ENCODE measurements around the gene ELOVL6.
"Not testable (repeated sequence)": the region's sequence is repeated elsewhere in the genome, so short reads cannot be mapped to it uniquely, and the experiment has no call there.

The ELOVL6 gene

GRCh38 chr4:110119880-110120279 is 78.5 kb downstream of the ELOVL6 start:
- no peak for FAIRE-seq

- FAIRE-seq = no peak
Observed at GRCh38 chr4:110119337-110119736, 79.1 kb downstream of the ELOVL6 start.

DNA sequence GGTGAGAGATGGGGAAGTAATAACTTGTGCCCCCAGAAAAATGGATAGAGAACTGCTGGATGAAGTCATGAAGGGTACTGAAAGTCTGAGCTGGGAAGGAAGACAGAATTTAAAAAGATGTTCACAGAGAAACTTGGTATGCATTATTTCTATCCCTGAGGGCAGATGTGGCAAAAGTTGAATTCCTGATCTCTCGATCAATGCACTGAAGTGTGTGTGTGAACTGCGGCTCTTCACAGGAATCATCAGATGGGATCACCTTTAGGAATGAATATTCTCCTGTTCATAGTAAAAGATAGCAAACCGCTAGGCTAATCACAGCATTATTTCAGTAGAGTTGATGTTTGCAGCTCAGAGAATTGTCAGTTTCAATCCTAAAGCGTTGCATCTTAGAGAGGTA is 86.4 kb downstream of the ELOVL6 start:
- FAIRE-seq = no peak

- no peak for FAIRE-seq
Observed at GRCh38 chr4:110109455-110109854, 89.0 kb downstream of the ELOVL6 start.

DNA sequence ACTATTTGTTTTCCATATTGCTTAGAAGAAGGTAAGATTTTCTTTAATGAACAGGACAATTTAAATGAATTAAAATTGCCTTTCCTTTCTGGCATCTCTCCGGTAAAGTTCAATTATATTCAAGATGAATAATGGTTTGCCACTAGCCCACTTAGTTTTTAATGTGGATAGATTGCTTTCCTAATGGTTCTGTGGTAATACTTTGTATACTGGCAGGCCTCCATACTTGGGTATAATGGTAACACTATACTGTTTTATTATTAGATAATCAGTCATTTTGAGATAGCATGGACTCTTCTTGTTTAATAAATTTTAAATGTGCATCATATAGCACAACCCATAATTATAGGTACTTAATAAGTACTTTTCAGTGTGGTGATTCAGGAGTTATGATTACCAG is 89.5 kb downstream of the ELOVL6 start:
- no peak for FAIRE-seq

GRCh38 chr4:110108422-110108821 is 90.0 kb downstream of the ELOVL6 start:
- FAIRE-seq = no peak

- no peak for FAIRE-seq
Observed at GRCh38 chr4:110107866-110108265, 90.5 kb downstream of the ELOVL6 start.

DNA sequence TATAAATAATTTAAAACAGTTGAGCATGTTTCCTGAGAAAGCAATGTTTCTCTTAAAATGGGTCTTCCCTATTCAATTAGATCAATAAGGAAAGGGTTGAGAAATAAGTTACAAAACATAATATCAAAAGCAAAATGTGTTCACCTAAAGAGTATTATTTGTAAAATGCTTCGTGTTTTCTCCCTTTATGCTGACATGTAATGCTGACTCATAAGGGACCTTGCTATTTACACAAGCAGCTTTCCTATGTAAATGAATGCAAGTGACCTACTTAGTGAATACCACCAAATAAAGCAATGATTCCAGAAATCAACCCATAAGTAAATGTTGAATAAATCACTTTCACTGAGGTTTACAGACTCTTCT is 91.5 kb downstream of the ELOVL6 start:
- no peak for FAIRE-seq

DNA sequence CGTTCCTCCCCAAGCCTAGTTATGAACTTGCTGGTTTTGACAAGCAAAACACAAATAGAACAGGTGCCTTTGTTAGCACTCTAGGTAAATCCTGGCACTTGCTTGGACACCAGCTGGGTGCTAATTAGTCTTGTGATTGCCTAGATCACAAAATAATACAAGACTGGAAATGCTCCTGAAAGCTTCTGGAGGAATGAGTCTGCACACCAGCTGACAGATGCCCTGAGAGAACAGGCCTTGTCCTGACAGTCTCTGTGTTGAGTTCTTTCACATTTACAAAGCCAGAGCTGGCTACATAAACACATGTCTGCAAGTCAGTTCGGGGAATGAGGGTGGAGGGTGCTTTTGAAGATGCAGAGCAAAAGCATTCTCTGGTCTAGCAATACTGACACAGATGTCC is 93.8 kb downstream of the ELOVL6 start:
- no peak for FAIRE-seq

- FAIRE-seq = no peak
Observed at GRCh38 chr4:110099638-110100037, 98.8 kb downstream of the ELOVL6 start.

GRCh38 chr4:110096405-110096804 is 102.0 kb downstream of the ELOVL6 start:
- no peak for FAIRE-seq

DNA sequence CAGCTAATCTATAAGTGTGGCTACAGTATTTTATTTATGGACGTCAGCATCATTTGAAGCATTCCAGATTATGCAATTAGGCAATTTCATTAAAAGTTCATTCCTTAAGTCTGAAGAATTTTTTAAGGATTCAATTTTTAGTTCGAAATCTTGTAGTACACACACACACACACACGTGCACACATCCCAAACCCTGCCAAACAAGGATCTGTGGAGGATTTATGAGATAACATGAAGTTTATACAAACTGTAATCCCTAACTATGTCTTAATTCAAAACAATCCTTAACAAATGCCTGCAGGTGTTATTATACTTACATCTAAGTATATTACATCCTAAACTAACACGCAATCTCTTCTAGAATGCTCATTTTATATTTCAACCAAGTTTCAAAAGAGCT is 105.8 kb downstream of the ELOVL6 start:
- FAIRE-seq = no peak

- FAIRE-seq = no peak
Observed at GRCh38 chr4:110091434-110092140, 106.8 kb downstream of the ELOVL6 start.

GRCh38 chr4:110088670-110089069 is 109.7 kb downstream of the ELOVL6 start:
- no peak for FAIRE-seq

GRCh38 chr4:110087070-110087708 is 111.2 kb downstream of the ELOVL6 start:
- no peak for FAIRE-seq

DNA sequence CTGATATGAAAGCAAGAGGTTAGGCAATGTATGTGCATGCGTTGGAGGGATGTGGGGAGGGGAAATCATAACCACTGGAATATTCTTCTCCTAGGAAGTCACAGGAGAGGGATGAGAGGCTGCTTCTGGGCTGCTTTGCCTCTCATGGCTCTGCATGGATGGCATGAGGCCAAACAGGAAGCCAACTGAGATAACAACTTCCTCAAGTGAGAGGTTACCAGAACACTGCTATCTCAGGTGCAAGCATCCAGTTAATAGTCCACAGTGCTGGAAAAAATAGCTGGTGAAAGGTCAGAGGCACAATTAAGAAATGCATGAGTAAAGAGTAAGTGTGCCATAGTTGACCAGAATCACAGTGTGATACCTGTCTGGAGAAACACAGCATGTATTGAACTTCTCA is 113.3 kb downstream of the ELOVL6 start:
- FAIRE-seq = no peak

GRCh38 chr4:110084154-110084553 is 114.3 kb downstream of the ELOVL6 start:
- FAIRE-seq = peak; percentile 97

GRCh38 chr4:110078148-110078547 is 120.3 kb downstream of the ELOVL6 start:
- not testable (repeated sequence) for FAIRE-seq

DNA sequence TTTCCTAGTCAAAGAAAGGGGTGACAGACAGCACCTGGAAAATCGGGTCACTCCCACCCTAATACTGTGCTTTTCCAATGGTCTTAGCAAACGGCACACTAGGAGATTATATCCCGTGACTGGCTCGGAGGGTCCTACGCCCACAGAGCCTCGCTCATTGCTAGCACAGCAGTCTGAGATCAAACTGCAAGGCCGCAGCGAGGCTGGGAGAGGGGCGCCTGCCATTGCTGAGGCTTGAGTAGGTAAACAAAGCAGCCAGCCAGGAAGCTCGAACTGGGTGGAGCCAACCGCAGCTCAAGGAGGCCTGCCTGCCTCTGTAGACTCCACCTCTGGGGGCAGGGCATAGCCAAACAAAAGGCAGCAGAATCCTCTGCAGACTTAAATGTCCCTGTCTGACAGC is 121.6 kb downstream of the ELOVL6 start:
- not testable (repeated sequence) for FAIRE-seq

DNA sequence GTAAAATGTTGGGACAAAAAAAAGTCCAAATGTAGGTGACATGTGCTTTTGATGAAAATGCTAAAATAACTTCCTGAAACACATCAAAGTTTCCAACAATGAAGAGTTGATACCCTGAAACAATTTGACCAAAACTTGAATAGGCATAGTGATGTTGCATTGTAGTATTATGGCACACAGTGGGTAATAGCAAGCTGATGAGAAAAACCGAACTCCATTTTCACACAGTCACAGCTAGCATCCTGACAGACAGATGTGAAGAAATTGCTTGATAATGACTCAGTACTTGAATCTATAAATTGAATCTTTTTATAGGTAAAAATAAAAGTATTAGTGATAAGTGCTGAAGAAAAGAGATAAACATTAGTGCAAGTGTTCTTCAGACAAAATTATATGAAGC is 122.5 kb downstream of the ELOVL6 start:
- no peak for FAIRE-seq

- FAIRE-seq = no peak
Observed at GRCh38 chr4:110075083-110075738, 123.2 kb downstream of the ELOVL6 start.

DNA sequence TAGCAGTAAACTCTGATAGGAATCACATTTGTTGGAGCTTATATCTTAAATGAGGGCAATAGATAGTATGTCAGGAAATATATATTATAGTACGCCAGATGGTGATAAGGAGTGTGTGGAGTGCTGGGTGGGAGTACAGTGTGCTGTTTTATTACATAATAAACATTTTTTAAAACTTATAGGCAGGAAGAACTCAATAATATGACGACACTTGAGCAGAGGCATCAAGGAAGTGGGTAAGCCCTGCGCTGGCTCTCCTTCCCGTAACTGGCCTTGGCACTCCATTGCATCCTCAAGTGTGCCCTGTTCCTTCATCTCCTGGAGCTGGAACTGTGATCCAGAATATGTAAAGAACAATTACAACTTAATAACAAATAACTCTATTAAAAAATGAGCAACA is 123.8 kb downstream of the ELOVL6 start:
- no peak for FAIRE-seq

- no peak for FAIRE-seq
Observed at GRCh38 chr4:110073053-110073845, 125.2 kb downstream of the ELOVL6 start.

DNA sequence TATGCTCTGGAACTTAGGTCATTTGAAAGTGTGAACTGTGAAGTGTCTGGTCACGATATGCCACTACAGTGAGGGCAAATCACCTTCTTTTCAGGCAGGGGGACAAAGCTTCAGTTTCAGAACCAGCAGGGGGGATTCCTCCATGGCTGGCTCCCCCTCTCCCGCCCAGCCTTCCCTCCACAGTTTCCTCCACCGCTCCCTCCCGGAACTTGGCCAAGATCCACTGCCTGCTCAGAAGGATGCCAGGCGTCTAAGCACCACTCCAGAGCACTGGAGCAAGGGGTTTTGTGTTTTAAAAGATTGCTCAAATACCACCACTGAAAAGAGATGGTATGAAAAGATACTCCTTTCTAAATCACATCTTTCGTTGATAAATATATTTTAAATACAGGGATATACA is 126.9 kb downstream of the ELOVL6 start:
- no peak for FAIRE-seq

All from TTC549 (cell line).